Sigmoid colon (tissue), 7 donors: ENCODE results near the gene IFT74. TPM values are rescaled to one million over a fixed set of nuclear protein-coding genes. Genes with fewer than 3 reads are reported as not detected.

ENCODE experiments used
- DNase-seq: peaks from one replicate; pipeline ENCODE4 v3.0.0-alpha.2; 2019
- H3K27ac ChIP-seq, 4 donors: fragments of 200-600 bp; sonication (generic); one replicate each; pipeline ENCODE4 v1.5.1; 2016 to 2019; ENCODE audit warnings: mild to moderate bottlenecking in 1 of 4
- H3K27me3 ChIP-seq, 3 donors: fragments of 200-600 bp; sonication (generic); one replicate each; pipeline ENCODE4 v1.5.1; 2019; ENCODE audit warnings: mild to moderate bottlenecking in 1 of 3
- H3K36me3 ChIP-seq, 4 donors: fragments of 200-600 bp; sonication (generic); one replicate each; pipeline ENCODE4 v1.5.1; 2016 to 2019
- H3K4me1 ChIP-seq, 4 donors: fragments of 200-600 bp; sonication (generic); one replicate each; pipeline ENCODE4 v1.5.1; 2017 to 2019
- H3K4me3 ChIP-seq, 4 donors: fragments of 200-600 bp; sonication (generic); one replicate each; pipeline ENCODE4 v1.5.1; 2017 to 2019; ENCODE audit warnings: mild to moderate bottlenecking in 2 of 4, moderate library complexity in 1 of 4
- H3K9me3 ChIP-seq, 4 donors: fragments of 200-600 bp in 3 of 4; sonication (generic) in 3 of 4; one replicate each; pipeline versions ENCODE4 v1.5.1 to v1.6.1; 2013 to 2019
- EP300 ChIP-seq, 4 donors: sonication (generic); formaldehyde crosslinking; IDR thresholded peaks; one replicate each; pipeline ENCODE4 v1.6.1; 2017; ENCODE audit warnings: antibody characterized with exemption in 4 of 4
- POLR2A ChIP-seq, 2 donors: fragments of 450-650 bp; IDR thresholded peaks; one replicate each; pipeline ENCODE4 v1.6.1; 2016; ENCODE audit warnings: antibody characterized with exemption in 2 of 2, mild to moderate bottlenecking in 2 of 2, moderate library complexity in 2 of 2
- POLR2AphosphoS5 ChIP-seq, 4 donors: sonication (generic); formaldehyde crosslinking; IDR thresholded peaks; one replicate each; pipeline ENCODE4 v1.6.1; 2017; ENCODE audit warnings: antibody characterized with exemption in 4 of 4
- WGBS, 2 donors: extraction: QIAGEN DNeasy Blood & Tissue Kit; methylation state at CpG; one replicate each; pipeline ENCODE4 v1.1.7; 2013; 5-methylcytosine and 5-hydroxymethylcytosine counted together
- intact Hi-C: fragments of 100-400 bp; cut with DNase I; formaldehyde crosslinking; loops from one replicate; pipeline ENCODE4 v1.15.1; 2023
- polyA plus RNA-seq, 3 donors: library from polyadenylated mRNA; stranded (reverse); fragments of 200-250 nt; gene quantifications; one replicate each; pipeline ENCODE4 v1.2.3, GENCODE V29; 2013
- total RNA-seq, 4 donors: library from RNA; depleted of rRNA; stranded (reverse); fragments of >200 nt; gene quantifications; one replicate each; pipeline ENCODE4 v1.1.0, GENCODE V29; 2016
- TF ChIP-seq, protein P1 (sequence below), 4 experiments: fragments of 450-650 bp in 3 of 4; fragments of 200-600 bp in 1 of 4; IDR thresholded peaks; one replicate each; pipeline ENCODE4 v1.5.1; 2016 to 2019; ENCODE audit warnings: antibody characterized with exemption in 4 of 4, mild to moderate bottlenecking in 3 of 4, moderate library complexity in 2 of 4
- donor health status: healthy with polysubstance abuse.
- donor health status: Bipolar disorder and iron deficiency.
- donor health status: healthy.

IFT74 gene
- total and polyA plus RNA-seq, 7 donors: 9.6 to 22.5 (median 14.5) TPM

- Histone ChIP-seq H3K4me1 (no peaks in the 10 kb centered on the region), H3K9me3 (no peaks in the 10 kb centered on the region), H3K27ac (no peak overlapping the region), H3K36me3 (peaks cover 0 to 31% (median 0%) of the 10 kb centered on the region in 4 donors), H3K4me3 (no peak overlapping the region), H3K27me3 (no peaks in the 10 kb centered on the region)
- intact Hi-C loops: no loop called here
- TF ChIP-seq POLR2A (IDR thresholded peaks at IDR 0.05) (no peak), EP300 (IDR thresholded peaks at IDR 0.05) (no peak), POLR2AphosphoS5 (IDR thresholded peaks at IDR 0.05) (no peak)
- TF ChIP-seq, protein P1, sequence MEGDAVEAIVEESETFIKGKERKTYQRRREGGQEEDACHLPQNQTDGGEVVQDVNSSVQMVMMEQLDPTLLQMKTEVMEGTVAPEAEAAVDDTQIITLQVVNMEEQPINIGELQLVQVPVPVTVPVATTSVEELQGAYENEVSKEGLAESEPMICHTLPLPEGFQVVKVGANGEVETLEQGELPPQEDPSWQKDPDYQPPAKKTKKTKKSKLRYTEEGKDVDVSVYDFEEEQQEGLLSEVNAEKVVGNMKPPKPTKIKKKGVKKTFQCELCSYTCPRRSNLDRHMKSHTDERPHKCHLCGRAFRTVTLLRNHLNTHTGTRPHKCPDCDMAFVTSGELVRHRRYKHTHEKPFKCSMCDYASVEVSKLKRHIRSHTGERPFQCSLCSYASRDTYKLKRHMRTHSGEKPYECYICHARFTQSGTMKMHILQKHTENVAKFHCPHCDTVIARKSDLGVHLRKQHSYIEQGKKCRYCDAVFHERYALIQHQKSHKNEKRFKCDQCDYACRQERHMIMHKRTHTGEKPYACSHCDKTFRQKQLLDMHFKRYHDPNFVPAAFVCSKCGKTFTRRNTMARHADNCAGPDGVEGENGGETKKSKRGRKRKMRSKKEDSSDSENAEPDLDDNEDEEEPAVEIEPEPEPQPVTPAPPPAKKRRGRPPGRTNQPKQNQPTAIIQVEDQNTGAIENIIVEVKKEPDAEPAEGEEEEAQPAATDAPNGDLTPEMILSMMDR (IDR thresholded peaks at IDR 0.05): no peak
- no peak for DNase-seq
Measured at GRCh38 chr9:27059907-27060306, 103.7 kb downstream of the IFT74 start.

GRCh38 chr9:27065288-27065687 is 109.1 kb downstream of the IFT74 start:
- 13 to 47% methylated on average over 1 of the region's 1 CpG for WGBS, 2 donors

GRCh38 chr9:27073841-27074728 is 117.9 kb downstream of the IFT74 start:
- Histone ChIP-seq H3K9me3 (no peaks in the 10 kb centered on the region), H3K36me3 (no peaks in the 10 kb centered on the region), H3K27ac (no peak overlapping the region), H3K4me3 (no peak overlapping the region), H3K27me3 (no peaks in the 10 kb centered on the region), H3K4me1 (no peaks in the 10 kb centered on the region)
- no peak for DNase-seq
- intact Hi-C loops: no loop called here
- WGBS, 2 donors: 71 to 72% methylated on average over 4 of the region's 4 CpGs
- TF ChIP-seq, protein P1 (IDR thresholded peaks at IDR 0.05): no peak
- no peak for TF ChIP-seq POLR2A (IDR thresholded peaks at IDR 0.05)

More at GRCh38 chr9:27065288-27065687, 109.1 kb downstream of the IFT74 start:
- intact Hi-C loops: no loop called here
- H3K4me3 ChIP-seq: no peak overlapping the region
- no peaks in the 10 kb centered on the region for H3K4me1 ChIP-seq
- no peaks in the 10 kb centered on the region for H3K27me3 ChIP-seq
- H3K27ac ChIP-seq: no peak overlapping the region
- H3K9me3 ChIP-seq: no peaks in the 10 kb centered on the region
- peaks cover 0 to 13% (median 0%) of the 10 kb centered on the region in 4 donors for H3K36me3 ChIP-seq
- no peak for DNase-seq
- TF ChIP-seq POLR2AphosphoS5 (IDR thresholded peaks at IDR 0.05): no peak
- TF ChIP-seq, protein P1 (IDR thresholded peaks at IDR 0.05): no peak
- TF ChIP-seq EP300 (IDR thresholded peaks at IDR 0.05): no peak
- TF ChIP-seq POLR2A (IDR thresholded peaks at IDR 0.05): no peak

- Histone ChIP-seq H3K4me3 (no peak overlapping the region), H3K36me3 (no peaks in the 10 kb centered on the region), H3K9me3 (no peaks in the 10 kb centered on the region), H3K27ac (no peak overlapping the region), H3K27me3 (no peaks in the 10 kb centered on the region), H3K4me1 (no peaks in the 10 kb centered on the region)
- TF ChIP-seq, protein P1 (IDR thresholded peaks at IDR 0.05): no peak
- TF ChIP-seq EP300 (IDR thresholded peaks at IDR 0.05) (no peak), POLR2A (IDR thresholded peaks at IDR 0.05) (no peak), POLR2AphosphoS5 (IDR thresholded peaks at IDR 0.05) (no peak)
- intact Hi-C loops: no loop called here
- WGBS, 2 donors: 82 to 95% methylated on average over 1 of the region's 1 CpG
- DNase-seq: no peak
Measured at GRCh38 chr9:27078685-27079084, 122.5 kb downstream of the IFT74 start.
